H9 (cell line): ENCODE results near the gene RFESD. TPM values are rescaled to one million over a fixed set of nuclear protein-coding genes. Genes with fewer than 3 reads are reported as not detected.

Source experiments
- DNase-seq: peaks from one replicate; pipeline ENCODE4 v3.0.0-alpha.2; 2017
- H2AFZ ChIP-seq: one replicate; pipeline ENCODE4 v1.6.1; 2013; ENCODE audit warnings: mild to moderate bottlenecking, low read length, control low read depth, moderate library complexity
- H2AK5ac ChIP-seq: 2 replicates; pipeline ENCODE4 v1.6.1; 2013; ENCODE audit warnings: low read length, control low read depth, mixed read lengths; ENCODE audit not compliant: insufficient read length
- H2BK120ac ChIP-seq: one replicate; pipeline ENCODE4 v1.6.1; 2013; ENCODE audit warnings: low read depth, mild to moderate bottlenecking, low read length, control low read depth, inconsistent platforms; ENCODE audit not compliant: poor library complexity, severe bottlenecking
- H2BK12ac ChIP-seq: 2 replicates; pipeline ENCODE4 v1.6.1; 2013; ENCODE audit warnings: low read length, control low read depth, mixed read lengths, low read depth; ENCODE audit not compliant: insufficient read length
- H2BK15ac ChIP-seq: 2 replicates; pipeline ENCODE4 v1.6.1; 2013; ENCODE audit warnings: low read depth, low read length, control low read depth
- H2BK20ac ChIP-seq: one replicate; pipeline ENCODE4 v1.6.1; 2013; ENCODE audit warnings: low read depth, mild to moderate bottlenecking, low read length, control low read depth, inconsistent platforms; ENCODE audit not compliant: poor library complexity, severe bottlenecking
- H2BK5ac ChIP-seq: 2 replicates; pipeline ENCODE4 v1.6.1; 2013; ENCODE audit warnings: low read length, control low read depth, mixed read lengths; ENCODE audit not compliant: insufficient read length
- H3K14ac ChIP-seq: 2 replicates; pipeline ENCODE4 v1.6.1; 2013; ENCODE audit warnings: low read length, control low read depth; ENCODE audit not compliant: insufficient read depth
- H3K18ac ChIP-seq: 2 replicates; pipeline ENCODE4 v1.6.1; 2013; ENCODE audit warnings: low read depth, mild to moderate bottlenecking, mixed read lengths, low read length, control low read depth; ENCODE audit not compliant: insufficient read length
- H3K23ac ChIP-seq: 2 replicates; pipeline ENCODE4 v1.6.1; 2013; ENCODE audit warnings: low read length, control low read depth, mixed read lengths, low read depth; ENCODE audit not compliant: insufficient read length
- H3K23me2 ChIP-seq: 2 replicates; pipeline ENCODE4 v1.6.1; 2013; ENCODE audit warnings: low read depth, mild to moderate bottlenecking, mixed read lengths, low read length, control low read depth; ENCODE audit not compliant: insufficient read length, poor library complexity, severe bottlenecking
- H3K27ac ChIP-seq: 2 replicates; pipeline ENCODE4 v1.5.1; 2013; ENCODE audit warnings: low read length, control low read depth, mixed read lengths, low read depth; ENCODE audit not compliant: insufficient read length
- H3K27me3 ChIP-seq: 2 replicates; pipeline ENCODE4 v1.6.1; 2013; ENCODE audit warnings: low read length, control low read depth, inconsistent platforms; ENCODE audit not compliant: insufficient read depth
- H3K4ac ChIP-seq: 2 replicates; pipeline ENCODE4 v1.6.1; 2013; ENCODE audit warnings: low read depth, mild to moderate bottlenecking, control low read depth, inconsistent platforms, low read length, moderate library complexity
- H3K4me1 ChIP-seq: 2 replicates; pipeline ENCODE4 v1.6.1; 2013; ENCODE audit warnings: low read length, control low read depth, inconsistent platforms; ENCODE audit not compliant: insufficient read depth
- H3K4me2 ChIP-seq: 2 replicates; pipeline ENCODE4 v1.6.1; 2013; ENCODE audit warnings: low read length, control low read depth, mixed read lengths; ENCODE audit not compliant: insufficient read length, insufficient read depth
- H3K56ac ChIP-seq: 2 replicates; pipeline ENCODE4 v1.6.1; 2013; ENCODE audit warnings: low read depth, mild to moderate bottlenecking, mixed read lengths, low read length, control low read depth; ENCODE audit not compliant: insufficient read length
- H3K79me1 ChIP-seq: 2 replicates; pipeline ENCODE4 v1.6.1; 2013; ENCODE audit warnings: low read depth, mild to moderate bottlenecking, moderate library complexity, low read length, control low read depth, inconsistent platforms; ENCODE audit not compliant: insufficient read depth, poor library complexity, severe bottlenecking
- H3K79me2 ChIP-seq: 2 replicates; pipeline ENCODE4 v1.6.1; 2013; ENCODE audit warnings: low read length, control low read depth, inconsistent platforms; ENCODE audit not compliant: insufficient read depth
- H3K9ac ChIP-seq: 2 replicates; pipeline ENCODE4 v1.6.1; 2013; ENCODE audit warnings: low read length, control low read depth, mixed read lengths; ENCODE audit not compliant: insufficient read length; ENCODE audit errors: extremely low read depth
- H3K9me3 ChIP-seq: one replicate; pipeline ENCODE4 v1.6.1; 2013; ENCODE audit warnings: low read depth, low read length, inconsistent platforms; ENCODE audit not compliant: control insufficient read depth
- H3T11ph ChIP-seq: one replicate; pipeline ENCODE4 v1.6.1; 2013; ENCODE audit warnings: mild to moderate bottlenecking, low read length, control low read depth, inconsistent platforms
- H4K20me1 ChIP-seq: one replicate; pipeline ENCODE4 v1.6.1; 2013; ENCODE audit not compliant: control insufficient read depth, insufficient read length, insufficient read depth
- H4K5ac ChIP-seq: 2 replicates; pipeline ENCODE4 v1.6.1; 2013; ENCODE audit warnings: low read depth, mild to moderate bottlenecking, mixed read lengths, low read length, control low read depth; ENCODE audit not compliant: insufficient read length
- H4K8ac ChIP-seq: replicated peaks from 2 replicates; pipeline ENCODE4 v1.6.1; 2013; ENCODE audit warnings: low read length, control low read depth, mixed read lengths, low read depth; ENCODE audit not compliant: insufficient read length
- H4K91ac ChIP-seq: 2 replicates; pipeline ENCODE4 v1.6.1; 2013; ENCODE audit warnings: low read depth, mild to moderate bottlenecking, moderate library complexity, mixed read lengths, low read length, control low read depth; ENCODE audit not compliant: insufficient read length
- H3K27ac Mint-ChIP-seq, 3 experiments: 2 replicates in 2 of 3; 3 replicates in 1 of 3; pipeline ENCODE4 v1.8.0; 2020 to 2021; ENCODE audit warnings: mixed read lengths in 3 of 3, mild to moderate bottlenecking in 1 of 3, moderate library complexity in 1 of 3
- H3K27me3 Mint-ChIP-seq: 2 replicates; pipeline ENCODE4 v1.8.0; 2021; ENCODE audit warnings: low read depth, mild to moderate bottlenecking, moderate library complexity, mixed read lengths
- H3K36me3 Mint-ChIP-seq, 3 experiments: 2 replicates in 2 of 3; 3 replicates in 1 of 3; pipeline ENCODE4 v1.8.0; 2020 to 2021; ENCODE audit warnings: low read depth in 3 of 3, mixed read lengths in 3 of 3; ENCODE audit not compliant: insufficient read depth in 1 of 3
- H3K4me1 Mint-ChIP-seq, 2 experiments: 2 replicates each; pipeline ENCODE4 v1.8.0; 2020; ENCODE audit warnings: mixed read lengths in 2 of 2
- H3K4me3 Mint-ChIP-seq, 2 experiments: 2 replicates in 1 of 2; 3 replicates in 1 of 2; pipeline ENCODE4 v1.8.0; 2020 to 2021; ENCODE audit warnings: mild to moderate bottlenecking in 2 of 2, mixed read lengths in 2 of 2, moderate library complexity in 1 of 2
- H3K9me3 Mint-ChIP-seq, 2 experiments: 2 replicates in 1 of 2; 3 replicates in 1 of 2; pipeline ENCODE4 v1.8.0; 2020; ENCODE audit warnings: mild to moderate bottlenecking in 2 of 2, mixed read lengths in 2 of 2, moderate library complexity in 1 of 2
- WGBS: extraction: QIAGEN DNeasy Blood & Tissue Kit; methylation state at CpG from one replicate; pipeline ENCODE4 v1.1.7; 2013; ENCODE audit warnings: missing lambda C conversion rate, low lambda C conversion rate, mixed read lengths; ENCODE audit not compliant: insufficient read length; ENCODE audit errors: extremely low coverage; 5-methylcytosine and 5-hydroxymethylcytosine counted together
- total RNA-seq: library from RNA; stranded (reverse); gene quantifications from 2 replicates; pipeline ENCODE4 v1.2.1, GENCODE V29; 2021
- TF ChIP-seq, protein P1 (sequence below): fragments of 200-600 bp; sonication (generic); conservative IDR thresholded peaks from 3 replicates; pipeline ENCODE4 v1.8.0; 2021; ENCODE audit warnings: antibody characterized with exemption, mild to moderate bottlenecking

The RFESD gene
- total RNA-seq, 1 experiment from 2014 or later, result 1.7 TPM

GRCh38 chr5:95664204-95664786 lies 17.7 kb downstream of the RFESD start:
- Histone ChIP-seq H3K4me1 (no peaks in the 10 kb centered on the region; the same call in 1 of the 2 replicates), H3K27me3 (no peaks in the 10 kb centered on the region), H2BK20ac (no peak overlapping the region), H2AK5ac (no peak overlapping the region), H3K14ac (no peak overlapping the region), H3K56ac (no peak overlapping the region), H3K23ac (no peak overlapping the region), H3K23me2 (no peaks in the 10 kb centered on the region), H3K79me2 (no peaks in the 10 kb centered on the region), H4K20me1 (no peaks in the 10 kb centered on the region), H2BK15ac (no peak overlapping the region), H2AFZ (no peak overlapping the region), H3K9me3 (no peaks in the 10 kb centered on the region), H3K4me2 (no peak overlapping the region), H3K9ac (no peak overlapping the region), H3K27ac (no peak overlapping the region), H3K18ac (no peak overlapping the region), H4K91ac (no peak overlapping the region), H4K5ac (no peak overlapping the region), H4K8ac (no peak overlapping the region), H2BK12ac (no peak overlapping the region), H3T11ph (no peak overlapping the region), H2BK5ac (no peak overlapping the region), H2BK120ac (no peak overlapping the region), H3K79me1 (no peaks in the 10 kb centered on the region), H3K4ac (no peak overlapping the region)
- no peaks in the 10 kb centered on the region for H3K27me3 Mint-ChIP-seq
- no peak overlapping the region for H3K4me3 Mint-ChIP-seq
- no peaks in the 10 kb centered on the region for H3K36me3 Mint-ChIP-seq
- peaks cover 9 to 10% of the 10 kb centered on the region in 2 experiments; a peak in 3 of 4 replicates for H3K4me1 Mint-ChIP-seq
- no CpG with 5 or more reads among the region's 3 CpGs for WGBS
- TF ChIP-seq, protein P1, sequence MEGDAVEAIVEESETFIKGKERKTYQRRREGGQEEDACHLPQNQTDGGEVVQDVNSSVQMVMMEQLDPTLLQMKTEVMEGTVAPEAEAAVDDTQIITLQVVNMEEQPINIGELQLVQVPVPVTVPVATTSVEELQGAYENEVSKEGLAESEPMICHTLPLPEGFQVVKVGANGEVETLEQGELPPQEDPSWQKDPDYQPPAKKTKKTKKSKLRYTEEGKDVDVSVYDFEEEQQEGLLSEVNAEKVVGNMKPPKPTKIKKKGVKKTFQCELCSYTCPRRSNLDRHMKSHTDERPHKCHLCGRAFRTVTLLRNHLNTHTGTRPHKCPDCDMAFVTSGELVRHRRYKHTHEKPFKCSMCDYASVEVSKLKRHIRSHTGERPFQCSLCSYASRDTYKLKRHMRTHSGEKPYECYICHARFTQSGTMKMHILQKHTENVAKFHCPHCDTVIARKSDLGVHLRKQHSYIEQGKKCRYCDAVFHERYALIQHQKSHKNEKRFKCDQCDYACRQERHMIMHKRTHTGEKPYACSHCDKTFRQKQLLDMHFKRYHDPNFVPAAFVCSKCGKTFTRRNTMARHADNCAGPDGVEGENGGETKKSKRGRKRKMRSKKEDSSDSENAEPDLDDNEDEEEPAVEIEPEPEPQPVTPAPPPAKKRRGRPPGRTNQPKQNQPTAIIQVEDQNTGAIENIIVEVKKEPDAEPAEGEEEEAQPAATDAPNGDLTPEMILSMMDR, result peak; percentile 85
- H3K27ac Mint-ChIP-seq, result no peak overlapping the region
- no peaks in the 10 kb centered on the region for H3K9me3 Mint-ChIP-seq
- no peak for DNase-seq
